KMS-11 (cell line): ENCODE results near the gene CYP4F8.
"Not testable (repeated sequence)": the region's sequence is repeated elsewhere in the genome, so short reads cannot be mapped to it uniquely, and the experiment has no call there.

Experiments
- H2AFZ ChIP-seq: fragments of 200-600 bp; sonication (generic); 2 replicates; pipeline ENCODE4 v1.6.1; 2016; ENCODE audit warnings: antibody characterized with exemption, mixed run types, low read depth
- H3K27ac ChIP-seq: fragments of 200-600 bp; sonication (generic); 2 replicates; pipeline ENCODE4 v1.6.1; 2016; ENCODE audit warnings: mild to moderate bottlenecking, mixed run types
- H3K27me3 ChIP-seq: fragments of 200-600 bp; sonication (generic); 2 replicates; pipeline ENCODE4 v1.6.1; 2017; ENCODE audit warnings: mild to moderate bottlenecking, low read depth, mixed run types, moderate library complexity; ENCODE audit not compliant: insufficient read depth
- H3K36me3 ChIP-seq: fragments of 200-600 bp; sonication (generic); 2 replicates; pipeline ENCODE4 v1.6.1; 2017; ENCODE audit warnings: mild to moderate bottlenecking, mixed run types; ENCODE audit not compliant: insufficient read depth
- H3K4me1 ChIP-seq: fragments of 200-600 bp; sonication (generic); 2 replicates; pipeline ENCODE4 v1.6.1; 2016; ENCODE audit warnings: mild to moderate bottlenecking, low read depth, mixed run types; ENCODE audit not compliant: poor library complexity, severe bottlenecking
- H3K4me2 ChIP-seq: fragments of 200-600 bp; sonication (generic); 2 replicates; pipeline ENCODE4 v1.7.0; 2016; ENCODE audit warnings: mild to moderate bottlenecking, mixed run types
- H3K4me3 ChIP-seq: fragments of 200-600 bp; sonication (generic); IDR thresholded peaks from 2 replicates; pipeline ENCODE4 v1.6.1; 2017; ENCODE audit warnings: low read depth, low read length, mixed read lengths; ENCODE audit not compliant: insufficient read depth
- H3K79me2 ChIP-seq: fragments of 200-600 bp; sonication (generic); 2 replicates; pipeline ENCODE4 v1.6.1; 2016; ENCODE audit warnings: low read depth, mixed run types; ENCODE audit not compliant: insufficient read depth
- H3K9ac ChIP-seq: fragments of 200-600 bp; sonication (generic); 2 replicates; pipeline ENCODE4 v1.6.1; 2016; ENCODE audit warnings: mild to moderate bottlenecking, mixed run types
- H4K20me1 ChIP-seq: fragments of 200-600 bp; sonication (generic); 2 replicates; pipeline ENCODE4 v1.6.1; 2016; ENCODE audit warnings: mild to moderate bottlenecking, mixed run types; ENCODE audit not compliant: insufficient read depth
- CTCF ChIP-seq: fragments of 200-600 bp; sonication (generic); conservative IDR thresholded peaks from 2 replicates; pipeline ENCODE4 v1.6.1; 2017; ENCODE audit warnings: low read depth, mild to moderate bottlenecking, antibody characterized with exemption, low read length, moderate library complexity, mixed read lengths

Gene CYP4F8

GRCh38 chr19:15587663-15588062 lies 27.4 kb upstream of the CYP4F8 start:
- no peaks in the 10 kb centered on the region for H3K4me1 ChIP-seq
- TF ChIP-seq CTCF = no peak
- H3K4me2 ChIP-seq = no peak overlapping the region
- H3K27me3 ChIP-seq = no peaks in the 10 kb centered on the region; the same call in 1 of the 2 replicates
- H3K4me3 ChIP-seq = no peak overlapping the region
- H3K27ac ChIP-seq = no peak overlapping the region
- no peak overlapping the region for H2AFZ ChIP-seq
- H3K9ac ChIP-seq = no peak overlapping the region
- no peaks in the 10 kb centered on the region for H3K36me3 ChIP-seq
- H3K79me2 ChIP-seq = no peaks in the 10 kb centered on the region
- H4K20me1 ChIP-seq = no peaks in the 10 kb centered on the region

- no peaks in the 10 kb centered on the region for H4K20me1 ChIP-seq
- no peak overlapping the region for H3K27ac ChIP-seq
- H3K4me1 ChIP-seq = no peaks in the 10 kb centered on the region
- H2AFZ ChIP-seq = no peak overlapping the region
- H3K27me3 ChIP-seq = no peaks in the 10 kb centered on the region; the same call in 1 of the 2 replicates
- no peak for TF ChIP-seq CTCF
- H3K36me3 ChIP-seq = no peaks in the 10 kb centered on the region
- no peak overlapping the region for H3K4me2 ChIP-seq
- no peak overlapping the region for H3K4me3 ChIP-seq
- H3K9ac ChIP-seq = no peak overlapping the region
- no peaks in the 10 kb centered on the region for H3K79me2 ChIP-seq
Observed at GRCh38 chr19:15588265-15588664, 26.8 kb upstream of the CYP4F8 start.

DNA sequence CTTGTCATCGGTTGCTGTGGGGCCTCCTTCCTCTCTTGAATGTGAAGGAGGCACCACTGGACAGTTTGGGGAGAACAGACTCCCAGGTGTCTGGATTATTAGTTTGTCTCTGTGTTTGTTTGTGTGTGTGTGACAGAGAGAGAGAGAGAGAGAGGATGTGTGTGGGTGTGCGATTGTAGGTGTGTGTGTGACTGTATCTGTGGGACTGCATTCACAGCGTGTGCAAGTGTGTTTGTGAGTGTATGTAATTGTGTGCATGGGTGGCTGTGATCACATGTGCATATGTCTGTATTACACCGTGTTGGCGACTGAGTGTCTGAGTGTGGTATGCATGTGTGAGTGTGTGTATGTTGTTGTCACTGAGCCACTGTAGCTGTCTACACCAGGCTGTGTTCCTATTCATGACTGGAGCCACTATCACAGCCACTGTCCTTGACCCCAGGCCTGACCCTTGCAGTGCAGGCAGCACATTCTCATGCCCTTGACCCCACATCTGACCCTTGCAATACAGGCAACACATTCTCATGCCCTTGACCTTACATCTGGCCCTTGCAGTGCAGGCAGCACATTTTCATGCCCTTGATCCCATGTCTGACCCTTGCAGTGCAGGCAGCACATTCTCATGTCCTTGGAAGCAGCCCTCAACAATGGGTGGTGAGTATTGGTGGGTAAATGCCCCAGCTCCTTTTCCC lies 25.1 kb upstream of the CYP4F8 start:
- H3K27me3 ChIP-seq = peaks cover 3% of the 10 kb centered on the region; the same call in 1 of the 2 replicates
- no peak overlapping the region for H3K4me2 ChIP-seq
- no peaks in the 10 kb centered on the region for H3K79me2 ChIP-seq
- H3K4me3 ChIP-seq = no peak overlapping the region
- H3K36me3 ChIP-seq = no peaks in the 10 kb centered on the region
- no peak overlapping the region for H3K9ac ChIP-seq
- no peaks in the 10 kb centered on the region for H4K20me1 ChIP-seq
- H3K27ac ChIP-seq = no peak overlapping the region
- no peak for TF ChIP-seq CTCF
- no peaks in the 10 kb centered on the region for H3K4me1 ChIP-seq
- H2AFZ ChIP-seq = no peak overlapping the region

- Histone ChIP-seq H3K79me2 (no peaks in the 10 kb centered on the region), H3K4me3 (no peak overlapping the region), H3K9ac (no peak overlapping the region), H2AFZ (no peak overlapping the region), H3K27ac (no peak overlapping the region), H4K20me1 (no peaks in the 10 kb centered on the region), H3K4me1 (no peaks in the 10 kb centered on the region), H3K36me3 (no peaks in the 10 kb centered on the region), H3K27me3 (peaks cover 3% of the 10 kb centered on the region; the same call in 1 of the 2 replicates), H3K4me2 (no peak overlapping the region)
- no peak for TF ChIP-seq CTCF
Observed at GRCh38 chr19:15591796-15592195, 23.2 kb upstream of the CYP4F8 start.

DNA sequence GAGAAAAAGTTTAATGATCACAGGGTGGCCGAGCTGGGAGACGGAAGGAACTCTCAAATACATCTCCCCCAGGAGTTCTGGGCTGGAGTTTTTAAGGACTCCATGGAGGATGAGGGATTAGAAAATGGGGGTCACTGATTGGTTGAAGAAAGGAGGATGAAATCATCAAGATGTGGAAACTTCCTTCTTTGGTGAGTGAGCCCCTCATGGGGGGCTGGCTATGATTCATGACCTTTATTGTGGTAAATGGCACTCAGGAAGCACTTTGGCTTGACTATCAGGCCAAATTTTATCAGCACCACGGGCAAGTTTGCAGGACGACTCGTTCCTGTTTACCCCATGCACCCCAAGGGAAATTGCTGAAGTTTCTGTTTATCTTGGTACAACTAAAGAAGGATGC lies 22.5 kb upstream of the CYP4F8 start:
- not testable (repeated sequence) for H3K4me3 ChIP-seq, H3K27ac ChIP-seq, H2AFZ ChIP-seq, H3K27me3 ChIP-seq, H4K20me1 ChIP-seq, H3K79me2 ChIP-seq, H3K4me1 ChIP-seq, H3K4me2 ChIP-seq, H3K36me3 ChIP-seq, H3K9ac ChIP-seq

DNA sequence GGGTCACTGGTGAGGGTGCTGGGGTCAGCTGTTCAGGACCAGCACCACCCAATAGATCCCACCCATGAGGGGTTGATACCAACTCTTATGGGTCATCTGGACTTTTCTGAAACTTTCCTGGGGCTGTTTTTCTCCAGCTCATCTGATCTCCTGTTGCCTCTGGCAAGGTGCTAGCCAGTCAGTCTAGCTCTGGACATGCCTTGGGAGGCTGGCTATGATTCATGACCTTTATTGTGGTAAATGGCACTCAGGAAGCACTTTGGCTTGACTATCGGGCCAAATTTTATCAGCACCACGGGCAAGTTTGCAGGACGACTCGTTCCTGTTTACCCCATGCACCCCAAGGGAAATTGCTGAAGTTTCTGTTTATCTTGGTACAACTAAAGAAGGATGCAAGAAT lies 21.3 kb upstream of the CYP4F8 start:
- not testable (repeated sequence) for H4K20me1 ChIP-seq, H3K27ac ChIP-seq, H3K27me3 ChIP-seq, H3K9ac ChIP-seq, H3K79me2 ChIP-seq, H3K4me3 ChIP-seq, H3K36me3 ChIP-seq, H3K4me1 ChIP-seq, H2AFZ ChIP-seq, H3K4me2 ChIP-seq
